ENCODE results near the gene RPL41. TPM values are rescaled to one million over a fixed set of nuclear protein-coding genes. Genes with fewer than 3 reads are reported as not detected.

Gene RPL41
- total RNA-seq, 2 donors from 2014 or later: 923 to 1,490 TPM

GRCh38 chr12:56102683-56103065, 13.8 kb upstream of the RPL41 start:
- no peaks in the 10 kb centered on the region for H3K9me3 ChIP-seq
- H3K27me3 ChIP-seq (replicated peaks; ENCODE audit: insufficient read depth): no peaks in the 10 kb centered on the region
- H3K36me3 ChIP-seq: peaks cover 8% of the 10 kb centered on the region
- ATAC-seq (ENCODE audit: insufficient number of reproducible peaks, low FRiP score, low read depth) (no peak), DNase-seq (ENCODE audit: low spot score) (no peak)
- H3K4me3 ChIP-seq: no peak overlapping the region
- H3K4me1 ChIP-seq (ENCODE audit: control insufficient read depth in 1 of 2, low read depth in 2 of 2): peaks cover 5 to 26% of the 10 kb centered on the region in 2 donors
- TF ChIP-seq CTCF (IDR thresholded peaks at IDR 0.05): no peak
- no peak overlapping the region for H3K27ac ChIP-seq

GRCh38 chr12:56103066-56103711, 13.2 kb upstream of the RPL41 start:
- peaks cover 13% of the 10 kb centered on the region for H3K36me3 ChIP-seq
- no peak for TF ChIP-seq CTCF (IDR thresholded peaks at IDR 0.05)
- no peak for ATAC-seq (ENCODE audit: insufficient number of reproducible peaks, low FRiP score, low read depth)
- no peaks in the 10 kb centered on the region for H3K9me3 ChIP-seq
- H3K4me3 ChIP-seq: peak overlapping the region; percentile 90
- peaks cover 5 to 26% of the 10 kb centered on the region in 2 donors for H3K4me1 ChIP-seq (ENCODE audit: control insufficient read depth in 1 of 2, low read depth in 2 of 2)
- DNase-seq (ENCODE audit: low spot score): no peak
- H3K27ac ChIP-seq: peak overlapping the region; percentile 73 to 86
- H3K27me3 ChIP-seq (replicated peaks; ENCODE audit: insufficient read depth): no peaks in the 10 kb centered on the region

- Histone ChIP-seq H3K36me3 (peaks cover 14% of the 10 kb centered on the region), H3K27ac (peak overlapping the region; percentile 73 to 86), H3K4me3 (peak overlapping the region; percentile 90), H3K27me3 (replicated peaks; ENCODE audit: insufficient read depth) (no peaks in the 10 kb centered on the region), H3K9me3 (no peaks in the 10 kb centered on the region), H3K4me1 (ENCODE audit: control insufficient read depth in 1 of 2, low read depth in 2 of 2) (peaks cover 5 to 26% of the 10 kb centered on the region in 2 donors)
- peak; percentile 4 for ATAC-seq (ENCODE audit: insufficient number of reproducible peaks, low FRiP score, low read depth)
- no peak for TF ChIP-seq CTCF (IDR thresholded peaks at IDR 0.05)
- no peak for DNase-seq (ENCODE audit: low spot score)
These were observed 12.7 kb upstream of the RPL41 start for GRCh38 chr12:56103823-56104108.

GRCh38 chr12:56104109-56104814, 12.2 kb upstream of the RPL41 start, which contains the start of gene PA2G4:
Gene PA2G4, plus strand, starts transcription at chr12:56104559. Its CDS starts 179 bp downstream, at chr12:56104738.
- Histone ChIP-seq H3K27ac (peak within 1 kb of the TSS; percentile 80 to 86), H3K36me3 (peaks cover 17% of the 10 kb centered on the region), H3K4me1 (ENCODE audit: control insufficient read depth in 1 of 2, low read depth in 2 of 2) (peaks cover 5 to 26% of the 10 kb centered on the region in 2 donors), H3K27me3 (replicated peaks; ENCODE audit: insufficient read depth) (no peaks in the 10 kb centered on the region), H3K4me3 (peak within 1 kb of the TSS; percentile 90), H3K9me3 (no peaks in the 10 kb centered on the region)
- TF ChIP-seq CTCF (IDR thresholded peaks at IDR 0.05): no peak
- ATAC-seq (ENCODE audit: insufficient number of reproducible peaks, low FRiP score, low read depth): peak; percentile 91
- DNase-seq (ENCODE audit: low spot score): peak; percentile 90

- Histone ChIP-seq H3K27ac (peak overlapping the region; percentile 80 to 86), H3K36me3 (peaks cover 25% of the 10 kb centered on the region), H3K27me3 (replicated peaks; ENCODE audit: insufficient read depth) (no peaks in the 10 kb centered on the region), H3K4me1 (ENCODE audit: control insufficient read depth in 1 of 2, low read depth in 2 of 2) (peaks cover 5 to 26% of the 10 kb centered on the region in 2 donors), H3K4me3 (peak overlapping the region; percentile 90), H3K9me3 (no peaks in the 10 kb centered on the region)
- no peak for DNase-seq (ENCODE audit: low spot score)
- no peak for ATAC-seq (ENCODE audit: insufficient number of reproducible peaks, low FRiP score, low read depth)
- TF ChIP-seq CTCF (IDR thresholded peaks at IDR 0.05): no peak
These were observed 11.4 kb upstream of the RPL41 start for GRCh38 chr12:56104815-56105608.
